GM21528 (cell line): Measurements from ENCODE around the gene TGM4.

Source experiments
- ATAC-seq: cut with Tn5 transposase; IDR thresholded peaks from one replicate; pipeline ENCODE4 v1.9.1; 2021; ENCODE audit warnings: mild to moderate bottlenecking, moderate library complexity; ENCODE audit not compliant: unreplicated experiment, low FRiP score

The TGM4 gene

DNA sequence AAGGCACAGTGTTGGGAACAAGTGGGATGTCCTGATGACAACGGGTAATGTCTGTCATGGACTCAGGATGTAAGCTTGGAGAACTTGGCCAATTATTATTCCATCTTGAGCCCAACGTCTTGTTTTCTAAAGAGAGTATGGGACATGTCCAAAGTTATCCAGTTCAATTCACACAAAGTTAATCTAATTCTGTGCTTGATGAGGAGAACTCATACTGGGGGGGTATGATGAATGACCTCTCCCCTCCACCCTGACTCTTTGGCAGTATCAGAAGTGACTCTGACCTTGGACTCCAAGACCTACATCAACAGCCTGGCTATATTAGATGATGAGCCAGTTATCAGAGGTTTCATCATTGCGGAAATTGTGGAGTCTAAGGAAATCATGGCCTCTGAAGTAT is 36.3 kb downstream of the TGM4 start:
- no peak for ATAC-seq

DNA sequence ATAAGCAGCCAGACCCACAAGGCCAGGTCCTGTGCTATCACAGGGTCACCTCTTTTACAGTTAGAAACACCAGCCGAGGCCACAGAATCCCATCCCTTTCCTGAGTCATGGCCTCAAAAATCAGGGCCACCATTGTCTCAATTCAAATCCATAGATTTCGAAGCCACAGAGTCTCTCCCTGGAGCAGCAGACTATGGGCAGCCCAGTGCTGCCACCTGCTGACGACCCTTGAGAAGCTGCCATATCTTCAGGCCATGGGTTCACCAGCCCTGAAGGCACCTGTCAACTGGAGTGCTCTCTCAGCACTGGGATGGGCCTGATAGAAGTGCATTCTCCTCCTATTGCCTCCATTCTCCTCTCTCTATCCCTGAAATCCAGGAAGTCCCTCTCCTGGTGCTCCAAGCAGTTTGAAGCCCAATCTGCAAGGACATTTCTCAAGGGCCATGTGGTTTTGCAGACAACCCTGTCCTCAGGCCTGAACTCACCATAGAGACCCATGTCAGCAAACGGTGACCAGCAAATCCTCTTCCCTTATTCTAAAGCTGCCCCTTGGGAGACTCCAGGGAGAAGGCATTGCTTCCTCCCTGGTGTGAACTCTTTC is 39.6 kb downstream of the TGM4 start:
- ATAC-seq: no peak

DNA sequence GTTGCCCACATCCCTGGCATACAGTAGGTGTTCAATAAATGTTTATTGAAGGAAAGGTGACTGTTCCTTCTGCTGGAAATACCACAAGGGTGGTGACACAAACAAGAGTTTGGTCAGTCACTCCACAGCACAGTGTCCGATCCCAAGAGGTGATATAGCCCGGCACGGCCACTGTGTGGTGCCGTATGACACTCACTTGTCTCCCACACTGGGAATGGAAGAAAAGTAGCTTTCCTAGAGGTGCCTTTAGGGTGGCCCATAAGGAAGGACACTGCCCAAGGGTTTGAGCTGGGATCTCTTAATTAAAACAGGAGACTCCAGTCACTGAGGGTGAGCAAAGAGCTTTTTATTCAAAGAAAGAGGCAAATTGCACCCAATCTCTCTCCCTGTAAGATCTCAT is 40.5 kb downstream of the TGM4 start:
- no peak for ATAC-seq

DNA sequence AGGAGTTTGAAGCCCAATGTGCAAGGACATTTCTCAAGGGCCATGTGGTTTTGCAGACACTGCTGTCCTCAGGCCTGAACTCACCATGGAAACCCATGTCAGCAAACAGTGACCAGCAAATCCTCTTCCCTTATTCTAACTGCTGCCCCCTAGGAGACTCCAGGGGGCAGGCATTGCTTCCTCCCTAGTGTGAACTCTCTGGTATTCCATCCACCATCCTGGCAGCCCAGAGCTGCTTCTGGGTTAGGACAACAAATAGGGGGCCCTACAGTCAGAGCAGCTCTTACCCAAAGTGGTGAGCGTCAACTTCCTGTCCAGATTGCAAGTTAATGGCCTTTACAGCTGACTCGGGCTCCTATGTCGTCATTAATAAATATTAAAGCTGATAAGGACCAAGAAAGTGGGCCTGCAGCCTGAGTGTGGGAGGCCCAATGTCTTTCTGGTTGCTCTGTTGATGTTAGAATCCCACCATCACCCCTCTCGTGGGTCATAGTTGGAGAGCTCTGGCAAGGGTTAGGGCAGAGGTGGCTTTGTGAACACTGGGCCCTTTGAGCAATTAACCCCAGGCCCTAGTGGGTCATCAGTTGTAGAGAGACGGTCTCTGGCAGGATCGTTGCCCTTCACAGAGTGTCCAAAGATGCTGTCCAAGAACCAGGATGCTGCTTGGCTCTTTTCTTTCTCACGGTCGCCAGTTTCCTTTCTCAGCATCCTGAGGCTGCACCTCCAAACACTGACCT is 41.5 kb downstream of the TGM4 start:
- ATAC-seq: no peak

DNA sequence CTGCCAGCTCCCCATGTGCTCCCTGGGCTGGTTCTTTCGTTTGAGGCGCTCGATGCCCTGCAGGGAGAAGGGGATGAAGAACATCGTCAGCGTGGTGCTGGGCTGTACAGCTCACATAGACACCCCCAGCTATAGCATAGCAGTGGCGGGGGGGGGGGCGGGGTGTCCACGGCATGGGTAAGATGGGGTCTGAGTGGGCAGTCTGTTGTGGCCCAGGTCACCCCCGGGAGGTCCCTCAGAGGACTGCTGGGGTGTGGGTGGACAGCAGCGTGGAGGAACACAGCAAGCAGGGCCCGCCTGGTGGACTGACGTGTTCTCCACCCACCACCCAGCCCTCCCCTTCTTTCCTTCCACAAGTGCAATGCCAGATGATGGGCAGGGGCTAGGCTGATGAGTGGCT is 43.7 kb downstream of the TGM4 start:
- ATAC-seq: no peak

DNA sequence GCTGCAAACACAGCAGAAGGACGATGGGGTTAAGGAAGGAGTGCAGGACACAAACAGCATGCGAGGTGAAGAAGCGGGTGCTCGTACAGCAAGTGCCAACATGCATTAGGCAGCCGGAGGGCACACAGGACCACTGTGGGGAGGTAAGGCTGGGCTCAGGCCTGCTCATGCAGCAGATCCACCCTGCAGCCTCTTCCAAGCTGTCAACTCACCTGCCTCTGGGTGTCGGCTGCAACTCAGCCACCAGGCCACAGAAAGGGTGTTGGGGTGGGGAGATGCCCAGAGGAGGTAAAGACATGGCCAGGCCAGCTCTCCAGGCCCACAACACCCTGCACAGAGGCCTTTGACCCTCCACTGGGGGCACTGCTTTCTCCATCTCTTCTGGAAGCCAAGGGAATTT is 44.2 kb downstream of the TGM4 start:
- ATAC-seq: no peak

DNA sequence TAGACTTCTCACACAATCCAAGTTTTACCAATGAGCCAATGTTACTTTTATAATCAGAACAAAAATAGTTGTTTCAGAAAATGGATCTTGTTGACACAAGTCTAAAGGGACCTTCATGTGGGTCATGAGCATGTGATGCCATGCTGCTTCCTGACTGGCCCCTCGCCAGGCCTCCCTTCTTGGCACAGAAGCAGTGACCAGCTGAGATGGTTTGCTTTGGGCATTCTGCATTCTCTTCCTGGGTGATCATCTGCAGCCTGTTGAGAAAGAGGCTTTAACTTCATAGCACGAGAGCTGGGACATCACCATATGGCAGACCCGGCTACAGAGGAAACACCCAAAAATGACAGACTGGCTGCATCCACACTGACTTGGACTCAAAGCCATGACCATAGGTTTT is 45.7 kb downstream of the TGM4 start:
- no peak for ATAC-seq

DNA sequence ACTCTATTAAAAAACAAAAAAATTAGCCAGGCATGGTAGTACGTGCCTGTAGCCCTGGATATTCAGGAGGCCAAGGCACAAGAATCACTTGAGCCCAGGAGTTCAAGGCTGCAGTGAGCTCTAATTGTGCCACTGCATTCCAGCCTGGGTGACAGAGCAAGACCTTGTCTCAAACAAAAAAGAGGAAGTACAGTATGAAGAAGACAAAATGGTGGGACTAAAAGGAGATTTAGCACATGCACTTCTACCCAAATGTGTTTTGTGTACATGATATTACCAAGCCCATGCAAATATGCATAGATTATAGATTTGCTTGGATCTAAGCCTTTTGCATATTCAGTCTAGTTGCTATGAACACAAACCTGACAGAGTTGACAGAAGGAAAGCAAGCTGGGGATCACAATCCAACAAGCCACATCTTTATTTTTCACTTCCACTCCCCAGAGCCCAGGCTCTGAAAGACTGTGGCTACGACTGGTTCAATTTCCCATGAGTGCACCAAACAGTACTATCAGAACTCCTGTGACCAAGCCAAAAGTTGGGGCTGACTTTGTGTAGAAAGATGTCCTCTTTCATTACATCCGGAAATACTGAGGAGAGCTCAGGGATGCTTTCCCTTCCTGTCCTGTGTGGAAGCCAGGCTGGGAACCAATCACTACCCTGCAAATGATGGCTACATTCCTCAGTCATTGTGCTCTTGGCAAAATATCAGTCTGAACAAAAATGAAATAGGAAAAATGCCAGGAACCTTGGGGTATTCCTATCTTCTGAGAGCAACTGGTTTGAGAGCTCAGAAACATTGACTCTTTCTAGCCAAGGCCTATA is 49.4 kb downstream of the TGM4 start:
- no peak for ATAC-seq

DNA sequence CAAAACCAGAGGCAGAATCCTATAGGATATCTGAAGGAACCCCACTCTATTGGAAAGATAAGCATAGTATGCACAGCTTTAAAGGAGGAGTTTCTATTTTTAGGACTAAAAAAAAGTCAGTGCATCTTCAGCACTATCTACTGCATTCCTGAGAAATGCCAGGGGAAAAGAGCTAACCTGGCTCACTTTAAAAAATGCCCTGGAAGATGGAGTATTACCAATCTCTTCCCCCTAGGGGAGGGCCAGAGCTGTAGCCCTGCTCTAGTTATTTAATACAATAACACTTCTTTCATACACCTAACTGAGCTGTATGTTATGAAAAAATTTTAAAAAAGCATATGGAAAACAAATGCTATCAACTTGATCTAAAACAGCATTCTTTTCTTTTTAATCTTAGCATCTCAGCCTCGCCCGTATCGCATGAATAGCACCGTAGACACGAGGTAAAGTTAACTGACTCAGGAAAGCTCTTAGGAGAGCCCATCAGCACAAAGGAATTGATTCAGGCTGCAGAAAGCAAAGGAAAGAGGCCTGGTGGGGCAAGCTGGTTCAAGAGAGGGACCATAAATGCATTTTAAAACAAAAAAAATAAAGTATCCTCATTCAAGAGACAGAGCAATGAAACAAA is 50.2 kb downstream of the TGM4 start:
- ATAC-seq: no peak

DNA sequence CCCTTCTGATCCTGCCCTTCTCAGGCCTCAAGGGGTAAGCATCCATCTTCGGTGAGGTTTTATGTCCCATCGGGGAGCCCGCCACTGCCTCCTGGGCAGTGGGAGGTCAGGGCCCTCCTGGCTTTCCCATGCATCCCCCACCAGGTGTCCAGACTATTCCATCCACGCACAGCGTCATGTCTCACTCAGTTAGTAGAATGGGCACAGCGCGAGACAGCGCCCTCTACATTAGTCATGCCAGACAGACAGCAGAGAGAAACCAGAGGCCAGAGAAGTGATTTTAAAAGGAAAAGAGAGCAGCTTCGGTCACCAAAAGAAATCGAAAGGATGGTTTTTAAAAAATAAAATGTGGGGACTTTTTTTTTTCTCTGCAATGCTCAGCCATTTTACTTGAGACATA is 51.8 kb downstream of the TGM4 start:
- no peak for ATAC-seq

DNA sequence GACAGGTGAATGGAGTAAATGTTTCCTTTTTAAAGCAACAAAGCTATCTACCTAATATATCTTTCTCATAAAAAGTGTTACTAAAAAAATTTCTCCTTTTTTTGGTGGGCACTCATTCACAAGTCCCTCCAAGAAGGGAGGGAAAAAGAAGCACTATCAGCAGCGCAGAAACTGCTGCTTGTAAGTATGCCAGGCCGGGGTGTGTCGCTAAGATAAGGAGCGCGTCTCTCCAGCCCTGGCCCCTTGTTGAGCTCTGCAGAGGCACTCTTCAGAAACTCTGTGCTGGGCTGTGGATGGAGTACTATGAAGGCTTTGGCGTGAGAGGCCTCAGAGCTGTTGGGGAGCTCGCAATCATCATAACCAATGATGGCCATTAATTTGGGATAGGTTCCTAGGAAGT is 52.5 kb downstream of the TGM4 start:
- ATAC-seq: no peak

DNA sequence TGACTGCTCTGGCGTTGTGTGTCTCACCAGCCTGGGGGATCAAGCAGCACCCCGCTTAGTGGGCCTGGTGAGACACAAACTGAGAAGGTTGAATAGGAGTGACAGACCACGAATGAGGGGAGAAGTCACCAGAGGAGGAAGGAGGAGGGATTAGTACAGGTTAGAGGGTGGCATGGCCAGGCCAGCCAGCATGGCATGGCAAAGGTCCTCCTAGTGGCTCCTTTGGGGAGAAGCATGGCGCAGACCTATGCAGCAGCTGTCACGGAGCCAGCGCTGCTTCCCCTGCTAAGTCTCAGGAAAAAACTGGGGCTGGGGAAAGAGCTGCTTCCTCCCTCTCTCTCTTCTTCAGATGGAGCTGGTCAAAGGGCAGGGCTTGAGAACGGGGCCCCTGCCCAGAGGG is 53.0 kb downstream of the TGM4 start:
- ATAC-seq: no peak

DNA sequence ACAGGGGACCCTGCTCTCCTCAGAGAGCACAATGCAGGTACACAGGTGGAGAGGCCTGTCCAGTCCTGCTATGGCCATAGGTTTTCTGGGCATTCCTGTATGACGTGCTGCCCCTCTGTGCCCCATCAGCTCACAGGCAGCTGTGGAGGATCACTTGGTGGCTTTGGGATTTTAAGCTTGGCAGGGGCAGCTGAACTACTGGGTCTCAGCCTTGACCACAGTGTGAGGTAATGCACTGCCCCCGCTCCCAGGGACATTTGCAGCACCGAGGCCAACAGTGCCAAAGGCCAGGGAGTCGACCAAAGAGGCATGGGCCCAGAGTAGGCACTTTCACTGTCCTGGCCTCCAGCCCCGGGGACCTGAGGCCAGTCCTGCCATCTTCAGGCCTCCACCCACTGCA is 55.4 kb downstream of the TGM4 start:
- no peak for ATAC-seq

DNA sequence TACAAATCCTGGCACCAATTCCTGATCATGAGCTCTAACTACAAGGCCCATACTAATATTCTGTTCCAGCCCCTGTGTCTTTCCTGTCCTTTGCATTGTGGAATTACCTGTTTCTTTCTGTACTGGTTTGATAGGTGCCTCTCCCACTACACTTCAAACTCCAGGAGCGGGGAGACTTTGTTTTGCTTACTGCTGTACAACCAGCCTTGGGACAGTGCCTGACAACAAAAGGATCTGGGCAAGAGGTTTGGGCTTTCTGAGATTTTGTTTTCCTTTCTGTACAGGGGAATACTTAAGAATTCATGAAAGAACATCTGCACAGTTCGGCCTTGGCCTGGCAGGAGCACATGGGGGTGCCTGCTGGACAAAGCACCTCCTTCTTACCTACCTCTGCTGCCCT is 56.5 kb downstream of the TGM4 start:
- ATAC-seq: no peak

DNA sequence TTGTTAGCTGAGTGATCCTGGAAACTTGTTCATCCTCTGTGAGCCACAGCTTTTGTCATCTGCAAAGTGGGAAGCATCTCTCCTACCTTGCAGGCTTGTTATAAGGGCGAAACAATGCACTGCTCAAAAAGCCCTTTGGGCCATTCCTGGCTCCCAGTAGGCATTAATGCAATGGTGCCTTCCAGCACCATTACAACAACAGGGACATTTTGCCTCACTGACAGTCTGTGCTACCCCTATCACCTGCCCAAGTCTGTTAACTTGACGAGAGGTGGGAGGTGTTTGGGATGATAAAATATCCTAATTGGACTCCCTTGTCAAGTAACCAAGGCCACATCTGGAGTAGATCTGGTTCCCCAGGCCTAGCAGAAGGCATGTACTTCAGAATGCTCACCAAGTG is 57.4 kb downstream of the TGM4 start:
- no peak for ATAC-seq

DNA sequence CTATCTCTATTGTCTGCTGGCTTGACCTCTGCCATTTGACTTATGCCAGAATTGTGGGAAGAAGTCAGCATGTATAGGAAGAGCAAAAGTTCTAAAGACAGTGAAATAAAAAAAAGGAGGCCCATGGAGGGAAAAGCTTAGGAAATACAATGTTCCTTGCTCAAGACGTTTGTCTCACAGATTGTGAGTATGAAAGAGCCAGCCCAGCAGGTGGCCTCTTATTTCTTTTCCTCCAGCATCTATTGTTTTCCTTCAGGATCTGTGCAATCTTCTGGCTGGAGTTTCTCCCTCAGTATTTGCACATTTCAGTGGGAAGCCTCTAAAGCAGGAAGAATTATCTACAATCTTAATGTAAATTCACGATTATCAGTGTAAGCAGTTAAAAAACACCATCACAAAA is 57.9 kb downstream of the TGM4 start:
- no peak for ATAC-seq

DNA sequence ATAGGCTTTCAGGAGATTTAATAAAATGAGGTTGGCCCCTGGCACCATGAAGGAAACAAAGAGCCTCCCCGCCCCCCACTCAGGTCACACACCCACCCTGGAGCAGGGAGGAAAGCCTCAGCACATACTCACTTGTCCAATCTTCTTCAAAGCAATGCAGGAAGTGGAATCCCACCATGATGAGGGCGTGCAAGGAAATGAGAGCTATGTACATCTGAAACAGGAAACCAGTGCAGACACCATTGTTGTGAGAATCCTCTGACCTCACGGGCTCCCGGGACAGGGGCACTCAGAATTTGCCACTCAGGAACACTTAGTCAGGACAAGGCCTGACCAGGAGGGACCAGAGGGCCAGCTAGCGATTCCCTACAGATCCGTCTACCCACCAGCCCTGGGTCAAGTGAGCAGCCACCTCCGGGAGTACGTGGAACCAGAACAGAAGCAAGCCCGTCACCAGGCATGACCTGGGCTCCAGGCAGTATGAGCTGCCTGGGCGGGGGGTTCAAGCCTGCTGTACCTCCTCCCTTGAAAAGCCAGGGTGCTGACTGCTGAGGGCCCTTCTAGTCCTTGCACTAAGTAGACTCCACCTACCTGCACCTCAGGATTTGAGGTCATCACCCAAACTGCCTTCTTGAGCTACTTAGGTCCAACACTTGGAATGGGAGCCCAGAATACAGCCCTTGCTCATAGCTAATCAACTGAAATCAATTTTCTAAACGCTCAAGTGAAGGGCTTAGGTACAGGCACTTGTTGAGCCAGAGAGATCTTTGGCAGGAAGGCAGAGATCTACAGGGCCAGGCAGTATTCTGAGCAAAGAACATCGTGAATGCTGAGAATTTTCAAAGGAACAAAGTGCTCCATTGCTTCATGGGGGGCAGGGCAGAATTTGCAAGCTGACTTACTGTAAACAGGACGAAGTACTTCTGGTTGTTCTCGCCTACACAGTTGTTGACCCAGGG is 58.9 kb downstream of the TGM4 start:
- no peak for ATAC-seq

DNA sequence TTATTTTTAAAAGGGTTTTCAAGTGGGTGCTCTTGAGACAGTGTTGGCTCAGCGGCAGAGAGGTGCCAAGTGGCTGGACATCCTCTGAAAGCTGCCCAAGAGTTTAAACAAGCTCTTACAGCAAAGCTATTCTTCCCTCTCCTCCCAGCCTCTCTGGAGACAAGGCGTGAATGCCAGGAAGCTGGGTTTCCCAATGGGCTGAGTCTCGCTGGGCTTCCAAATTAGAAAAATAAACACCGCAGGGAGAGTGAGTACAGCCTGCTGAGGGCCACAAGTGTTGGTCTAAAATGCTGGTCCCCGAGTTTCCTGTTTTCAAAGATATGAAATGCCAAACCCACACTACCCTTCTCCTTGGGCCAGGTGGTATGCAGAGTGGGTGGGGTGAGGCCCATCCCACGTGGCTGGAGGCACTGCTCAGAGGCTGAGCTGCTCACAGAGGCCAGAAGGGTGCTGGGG is 65.2 kb downstream of the TGM4 start:
- ATAC-seq: no peak

DNA sequence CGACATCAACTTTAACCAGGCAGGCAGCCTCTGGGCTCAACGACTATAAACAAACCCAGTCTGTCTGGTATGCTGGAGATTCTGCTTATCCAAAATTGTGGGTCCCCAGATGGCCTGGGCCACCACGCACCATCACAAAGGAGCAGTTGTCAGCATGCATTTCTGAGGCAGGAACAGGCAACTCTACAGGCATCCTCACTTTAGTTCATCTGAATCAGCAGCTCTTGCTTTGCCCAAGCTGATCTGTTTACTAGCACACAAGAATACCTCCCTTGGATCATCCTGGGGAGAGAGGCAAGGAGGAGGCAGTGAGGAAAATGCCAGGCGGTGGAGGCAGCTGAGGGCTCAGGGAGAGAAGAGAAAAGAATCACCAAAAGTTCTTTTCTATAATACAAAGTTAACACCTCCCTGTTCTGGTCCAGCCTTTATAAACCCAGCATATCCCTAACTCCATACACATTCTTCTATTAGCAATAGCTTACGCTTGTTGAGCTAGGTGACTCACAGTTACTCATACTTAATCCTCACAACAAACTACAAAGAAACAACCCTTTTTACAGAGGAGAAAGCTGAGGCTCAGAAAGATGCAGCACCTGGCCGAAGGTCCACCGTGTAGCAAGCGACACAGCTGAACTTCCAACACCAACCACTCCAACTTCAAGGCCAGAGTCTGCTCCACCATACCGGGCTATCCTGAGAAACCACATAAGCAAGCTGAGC is 68.0 kb downstream of the TGM4 start:
- ATAC-seq: no peak
